ENCODE results near the gene COG3. TPM values are rescaled to one million over a fixed set of nuclear protein-coding genes. Genes with fewer than 3 reads are reported as not detected.

COG3 gene
- total RNA-seq, 2 experiments from 2014 or later, result 19.5 to 20.5 TPM

DNA sequence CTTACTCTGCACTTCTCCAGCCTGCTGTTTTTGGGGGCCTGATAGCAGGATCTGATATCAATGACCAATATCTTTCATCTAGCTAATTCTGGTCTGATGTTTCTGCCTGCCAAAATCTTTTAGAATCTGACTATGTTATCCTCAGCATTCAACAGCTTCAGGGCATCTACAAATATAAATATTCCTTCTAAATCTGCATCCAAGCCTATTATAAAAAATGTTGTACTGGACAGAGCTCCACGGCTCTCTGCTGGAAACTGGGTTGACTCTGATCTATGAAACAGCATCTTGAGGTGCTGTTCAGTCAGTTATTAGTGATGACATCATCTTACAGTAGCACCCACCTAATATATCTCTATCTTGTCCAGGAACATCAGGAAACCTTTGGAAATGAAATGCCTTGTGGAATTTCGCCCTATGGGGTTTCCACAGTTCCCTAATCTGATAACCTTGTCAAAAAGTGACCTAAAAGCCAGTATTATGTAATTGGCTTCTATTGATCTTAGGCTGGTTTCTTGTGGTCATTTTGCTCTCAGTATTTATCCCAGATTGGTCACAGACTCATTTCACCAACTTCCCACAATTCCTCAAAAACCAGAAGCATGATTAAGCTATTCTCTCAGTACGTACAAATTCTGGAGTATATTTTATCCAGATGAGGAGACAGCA, 117.8 kb downstream of the COG3 start:
- no peak overlapping the region for H3K27ac Mint-ChIP-seq
- ChIA-PET POLR2A (no interaction called here), CTCF (no interaction called here)
- H3K4me1 Mint-ChIP-seq (ENCODE audit: low read depth), result no peaks in the 10 kb centered on the region
- peaks cover 4% of the 10 kb centered on the region for H3K27me3 Mint-ChIP-seq
- H3K36me3 Mint-ChIP-seq, result no peaks in the 10 kb centered on the region
- H3K9me3 Mint-ChIP-seq, result no peaks in the 10 kb centered on the region
- DNase-seq, result no peak
- H3K4me3 Mint-ChIP-seq, result no peak overlapping the region
- intact Hi-C loops (cut with micrococcal nuclease), result no loop called here

DNA sequence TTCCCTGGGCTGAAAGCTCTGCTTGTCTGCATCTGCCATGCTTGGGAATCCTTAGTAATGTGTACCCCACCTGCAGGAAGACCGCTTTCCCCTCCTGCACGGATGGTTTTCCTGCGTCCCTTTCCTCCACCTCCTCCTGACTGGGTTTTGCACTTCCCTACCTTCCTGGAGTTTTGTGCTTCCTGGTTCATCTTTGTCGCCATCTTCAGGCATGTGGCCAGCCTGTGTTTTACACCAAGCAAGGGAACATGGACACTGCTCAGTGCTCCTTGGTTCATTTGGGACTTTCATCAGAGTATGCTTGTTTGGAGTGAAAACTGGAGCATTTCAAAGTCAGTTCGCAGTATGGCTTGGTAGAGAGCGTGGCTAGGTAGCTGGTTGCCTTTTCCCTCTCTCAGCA, 120.1 kb downstream of the COG3 start:
- no peak for DNase-seq
- CTCF ChIA-PET, result no interaction called here
- H3K27ac Mint-ChIP-seq, result no peak overlapping the region
- no peaks in the 10 kb centered on the region for H3K4me1 Mint-ChIP-seq (ENCODE audit: low read depth)
- H3K4me3 Mint-ChIP-seq, result no peak overlapping the region
- no peaks in the 10 kb centered on the region for H3K36me3 Mint-ChIP-seq
- intact Hi-C loops (cut with micrococcal nuclease), result no loop called here
- peaks cover 3% of the 10 kb centered on the region for H3K27me3 Mint-ChIP-seq
- POLR2A ChIA-PET, result no interaction called here
- H3K9me3 Mint-ChIP-seq, result no peaks in the 10 kb centered on the region

Other genes starting within 250 kb of the COG3 start
- gene TPT1, start 123.8 kb upstream of the COG3 start, total RNA-seq, result 1,000 to 10,000 TPM; 3,227 to 3,264 TPM
- 10 to 100 TPM; 14.6 to 15.3 TPM for gene SLC25A30, start 46.6 kb upstream of the COG3 start, total RNA-seq
- gene ERICH6B, start 150.8 kb downstream of the COG3 start, total RNA-seq, result not detected
- gene CBY2, start 237.4 kb downstream of the COG3 start, total RNA-seq, result not detected